ENCODE data around the gene GLI1.

The GLI1 gene

GRCh38 chr12:57456737-57457490 is 2.7 kb upstream of the GLI1 start:
- Histone ChIP-seq H3K79me2 (ENCODE audit: insufficient read depth, low read length) (no peaks in the 10 kb centered on the region), H3K4me1 (ENCODE audit: insufficient read depth, low read length, severe bottlenecking) (peaks cover 34% of the 10 kb centered on the region), H3K9me2 (ENCODE audit: low read depth, low read length) (no peaks in the 10 kb centered on the region), H3F3A (ENCODE audit: insufficient read depth, low read length) (no peaks in the 10 kb centered on the region), H3K27ac (ENCODE audit: low read depth, low read length, poor library complexity, severe bottlenecking) (no peak overlapping the region), H3K4me3 (ENCODE audit: low read depth, low read length, poor library complexity, severe bottlenecking) (no peak overlapping the region), H3K9ac (ENCODE audit: low read length) (no peak overlapping the region), H3K9me3 (ENCODE audit: low read length) (no peaks in the 10 kb centered on the region), H2AFZ (ENCODE audit: low read length) (no peak overlapping the region), H3K4me2 (ENCODE audit: low read length) (no peak overlapping the region), H3K27me3 (ENCODE audit: insufficient read depth, low read length) (no peaks in the 10 kb centered on the region), H4K20me1 (ENCODE audit: insufficient read depth, low read length) (no peaks in the 10 kb centered on the region), H3K36me3 (ENCODE audit: insufficient read depth, low read length) (no peaks in the 10 kb centered on the region)
- TF ChIP-seq CTCF (IDR thresholded peaks at IDR 0.05; ENCODE audit: low read length) = no peak
- no peak for TF ChIP-seq EZH2 (IDR thresholded peaks at IDR 0.05; ENCODE audit: borderline replicate concordance, low read length)

- no peak for TF ChIP-seq CTCF (IDR thresholded peaks at IDR 0.05; ENCODE audit: low read length)
- no peak for TF ChIP-seq EZH2 (IDR thresholded peaks at IDR 0.05; ENCODE audit: borderline replicate concordance, low read length)
- H3K9ac ChIP-seq (ENCODE audit: low read length) = peak overlapping the region; percentile 64; the same call in 1 of the 2 replicates
- H3K27me3 ChIP-seq (ENCODE audit: insufficient read depth, low read length) = no peaks in the 10 kb centered on the region
- H3K9me2 ChIP-seq (ENCODE audit: low read depth, low read length) = no peaks in the 10 kb centered on the region
- no peaks in the 10 kb centered on the region for H3F3A ChIP-seq (ENCODE audit: insufficient read depth, low read length)
- H3K79me2 ChIP-seq (ENCODE audit: insufficient read depth, low read length) = no peaks in the 10 kb centered on the region
- peak overlapping the region; percentile 65 for H3K27ac ChIP-seq (ENCODE audit: low read depth, low read length, poor library complexity, severe bottlenecking)
- no peaks in the 10 kb centered on the region for H3K36me3 ChIP-seq (ENCODE audit: insufficient read depth, low read length)
- H3K4me3 ChIP-seq (ENCODE audit: low read depth, low read length, poor library complexity, severe bottlenecking) = peak overlapping the region; percentile 67
- H3K9me3 ChIP-seq (ENCODE audit: low read length) = no peaks in the 10 kb centered on the region
- peak overlapping the region; percentile 92 for H3K4me2 ChIP-seq (ENCODE audit: low read length)
- no peak overlapping the region for H2AFZ ChIP-seq (ENCODE audit: low read length)
- H3K4me1 ChIP-seq (ENCODE audit: insufficient read depth, low read length, severe bottlenecking) = peaks cover 36% of the 10 kb centered on the region
- H4K20me1 ChIP-seq (ENCODE audit: insufficient read depth, low read length) = no peaks in the 10 kb centered on the region
Observed at GRCh38 chr12:57458665-57459054, 925 bp upstream of the GLI1 start.

DNA sequence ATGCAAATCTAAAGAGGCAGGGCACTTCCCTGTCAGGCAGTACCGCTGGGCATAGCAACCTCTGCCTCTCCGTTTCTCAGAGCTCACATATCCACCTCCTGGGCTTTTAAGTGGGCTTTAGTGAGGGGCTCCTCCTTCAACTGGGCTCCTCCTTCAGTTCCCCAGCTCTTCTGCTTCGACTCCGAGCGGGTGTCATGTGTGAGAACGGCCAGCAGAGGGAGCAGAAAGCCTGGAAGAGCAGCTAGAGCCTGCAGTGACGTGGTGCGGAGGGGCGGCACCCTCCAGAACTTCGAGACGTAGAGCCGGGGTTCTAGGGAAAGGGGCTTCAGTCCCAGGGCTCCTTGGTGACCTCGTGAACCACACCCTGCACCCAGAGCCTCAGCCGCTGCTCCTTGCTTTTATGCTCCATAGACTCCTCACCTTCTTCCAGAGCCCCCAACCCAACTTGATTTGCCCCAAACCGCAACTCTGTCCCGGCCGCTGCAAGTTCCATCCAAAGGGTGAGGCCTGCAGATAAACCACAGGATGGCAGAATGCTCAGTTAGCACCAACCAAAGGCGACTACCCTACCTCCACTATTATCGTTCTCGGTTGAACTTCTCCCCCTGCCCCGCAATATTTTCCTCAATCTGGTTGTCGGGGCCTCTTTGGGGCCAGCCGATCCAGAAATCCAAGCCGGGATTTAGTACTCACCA is 383 bp upstream of the GLI1 start:
- no peaks in the 10 kb centered on the region for H3F3A ChIP-seq (ENCODE audit: insufficient read depth, low read length)
- peak overlapping the region; percentile 67 for H3K4me3 ChIP-seq (ENCODE audit: low read depth, low read length, poor library complexity, severe bottlenecking)
- peak overlapping the region; percentile 65 for H3K27ac ChIP-seq (ENCODE audit: low read depth, low read length, poor library complexity, severe bottlenecking)
- H4K20me1 ChIP-seq (ENCODE audit: insufficient read depth, low read length) = no peaks in the 10 kb centered on the region
- no peaks in the 10 kb centered on the region for H3K79me2 ChIP-seq (ENCODE audit: insufficient read depth, low read length)
- H3K36me3 ChIP-seq (ENCODE audit: insufficient read depth, low read length) = no peaks in the 10 kb centered on the region
- H3K4me2 ChIP-seq (ENCODE audit: low read length) = peak overlapping the region; percentile 92
- H3K9me2 ChIP-seq (ENCODE audit: low read depth, low read length) = no peaks in the 10 kb centered on the region
- TF ChIP-seq CTCF (IDR thresholded peaks at IDR 0.05; ENCODE audit: low read length) (peak; percentile 97), EZH2 (IDR thresholded peaks at IDR 0.05; ENCODE audit: borderline replicate concordance, low read length) (no peak)
- H3K27me3 ChIP-seq (ENCODE audit: insufficient read depth, low read length) = no peaks in the 10 kb centered on the region
- peak overlapping the region; percentile 64 for H3K9ac ChIP-seq (ENCODE audit: low read length)
- H3K9me3 ChIP-seq (ENCODE audit: low read length) = no peaks in the 10 kb centered on the region
- H2AFZ ChIP-seq (ENCODE audit: low read length) = peak overlapping the region; percentile 21; the same call in 1 of the 2 replicates
- H3K4me1 ChIP-seq (ENCODE audit: insufficient read depth, low read length, severe bottlenecking) = peaks cover 36% of the 10 kb centered on the region
